ENCODE results near the gene SHANK1. TPM values are rescaled to one million over a fixed set of nuclear protein-coding genes. Genes with fewer than 3 reads are reported as not detected.

SHANK1 gene
- total and polyA plus RNA-seq, 11 donors = 0.03 to 2.1 (median 0.44) TPM; not detected in 1

- Histone ChIP-seq H3K27me3 (peaks cover 0 to 60% (median 33%) of the 10 kb centered on the region in 9 donors), H3K27ac (peak within 1 kb of the TSS in 11 of 12 donors; percentile 48 to 83 (median 65)), H3K36me3 (no peaks in the 10 kb centered on the region), H3K9me3 (no peaks in the 10 kb centered on the region), H3K4me3 (peak within 1 kb of the TSS; percentile 33 to 71 (median 62)), H3K4me1 (peaks cover 0 to 45% (median 11%) of the 10 kb centered on the region in 12 donors)
- DNase-seq = peak; percentile 75 to 84 (median 81)
- TF ChIP-seq POLR2A (IDR thresholded peaks at IDR 0.05) (peak in 1 of 2 donors; percentile 16), CTCF (IDR thresholded peaks at IDR 0.05) (no peak)
- WGBS, 4 donors = 12 to 23% (median 16%) methylated on average over 15 of the region's 15 CpGs
- ATAC-seq = peak in 2 of 4 donors; percentile 28 to 30
- intact Hi-C loops (cut with DNase I) = no loop called here
Observed at GRCh38 chr19:50723069-50723468, 3.5 kb upstream of the SHANK1 start, which contains the start of gene CLEC11A. CLEC11A (plus strand) TSS chr19:50723364; CDS start chr19:50723526, 162 bp downstream.

- no peaks in the 10 kb centered on the region for H3K36me3 ChIP-seq
- no peak for DNase-seq
- H3K4me3 ChIP-seq = peak overlapping the region in 9 of 12 donors; percentile 49 to 71 (median 66)
- H3K27ac ChIP-seq = peak overlapping the region in 9 of 12 donors; percentile 16 to 83 (median 64)
- no peaks in the 10 kb centered on the region for H3K9me3 ChIP-seq
- 44 to 63% (median 48%) methylated on average over 15 of the region's 15 CpGs for WGBS, 4 donors
- peaks cover 6 to 61% (median 37%) of the 10 kb centered on the region in 9 donors for H3K27me3 ChIP-seq
- no peak for ATAC-seq
- TF ChIP-seq CTCF (IDR thresholded peaks at IDR 0.05) (no peak), POLR2A (IDR thresholded peaks at IDR 0.05) (no peak)
- peaks cover 0 to 45% (median 12%) of the 10 kb centered on the region in 12 donors for H3K4me1 ChIP-seq
- intact Hi-C loops (cut with DNase I) = no loop called here
Observed at GRCh38 chr19:50722201-50723013, 2.8 kb upstream of the SHANK1 start.

GRCh38 chr19:50721441-50722137, 2.0 kb upstream of the SHANK1 start:
- no peaks in the 10 kb centered on the region for H3K36me3 ChIP-seq
- peaks cover 0 to 45% (median 12%) of the 10 kb centered on the region in 12 donors for H3K4me1 ChIP-seq
- H3K4me3 ChIP-seq = no peak overlapping the region
- H3K27ac ChIP-seq = no peak overlapping the region
- no peaks in the 10 kb centered on the region for H3K9me3 ChIP-seq
- intact Hi-C loops (cut with DNase I) = no loop called here
- DNase-seq (no peak), ATAC-seq (no peak)
- TF ChIP-seq CTCF (IDR thresholded peaks at IDR 0.05) = no peak
- TF ChIP-seq POLR2A (IDR thresholded peaks at IDR 0.05) = no peak
- WGBS, 4 donors = 76 to 90% (median 79%) methylated on average over 6 to 10 of the region's 10 CpGs
- peaks cover 8 to 61% (median 40%) of the 10 kb centered on the region in 9 donors for H3K27me3 ChIP-seq

GRCh38 chr19:50720921-50721381, 1.3 kb upstream of the SHANK1 start:
- H3K27ac ChIP-seq = no peak overlapping the region
- 44 to 68% (median 50%) methylated on average over 5 to 8 of the region's 8 CpGs for WGBS, 4 donors
- peaks cover 8 to 61% (median 46%) of the 10 kb centered on the region in 9 donors for H3K27me3 ChIP-seq
- intact Hi-C loops (cut with DNase I) = no loop called here
- H3K4me3 ChIP-seq = no peak overlapping the region
- TF ChIP-seq POLR2A (IDR thresholded peaks at IDR 0.05) (no peak), CTCF (IDR thresholded peaks at IDR 0.05) (no peak)
- peaks cover 0 to 45% (median 12%) of the 10 kb centered on the region in 12 donors for H3K4me1 ChIP-seq
- no peak for DNase-seq
- no peak for ATAC-seq
- H3K36me3 ChIP-seq = no peaks in the 10 kb centered on the region
- no peaks in the 10 kb centered on the region for H3K9me3 ChIP-seq

Data from heart left ventricle (tissue), 16 donors.